B cell (primary cell): ENCODE results near the gene MRPL55. TPM values are rescaled to one million over a fixed set of nuclear protein-coding genes. Genes with fewer than 3 reads are reported as not detected.

Source experiments
- ATAC-seq: fragments of 200-7000 bp; cut with Tn5 transposase; one replicate; pipeline ENCODE4 v1.10.0; 2021; ENCODE audit warnings: low read depth, mild to moderate bottlenecking, moderate number of reproducible peaks, moderate library complexity
- CTCF ChIA-PET: fragments of 350-600 bp; sonication (Branson Sonifier 250); formaldehyde crosslinking; loops from one replicate; lab custom pipeline; 2021; ENCODE audit warnings: antibody characterized with exemption, inconsistent platforms; lab: Charles Lee
- POLR2A ChIA-PET: fragments of 350-600 bp; sonication (Branson Sonifier 250); formaldehyde crosslinking; loops from one replicate; lab custom pipeline; 2021; ENCODE audit warnings: antibody characterized with exemption; lab: Charles Lee
- DNase-seq: peaks from one replicate; pipeline ENCODE4 v3.0.0; 2013
- H2AFZ ChIP-seq: 2 replicates; pipeline ENCODE4 v1.6.1; 2012; ENCODE audit warnings: mild to moderate bottlenecking, low read depth, low read length; ENCODE audit not compliant: insufficient read depth, poor library complexity, severe bottlenecking
- H3K27ac ChIP-seq, 2 donors: 1 replicate in 1 of 2; 2 replicates in 1 of 2; pipeline ENCODE4 v1.5.1; 2012 to 2013; ENCODE audit warnings: low read length in 2 of 2, mild to moderate bottlenecking in 2 of 2, moderate library complexity in 1 of 2
- H3K27me3 ChIP-seq, 4 experiments: fragments of 200-600 bp in 1 of 4; sonication (generic) in 1 of 4; replicated peaks in 1 of 4; 1 replicate in 2 of 4; 2 replicates in 2 of 4; pipeline versions ENCODE4 v1.6.1 to v1.7.0; 2013 to 2016; ENCODE audit warnings: low read length in 3 of 4, mild to moderate bottlenecking in 2 of 4, mixed read lengths in 1 of 4, moderate library complexity in 1 of 4; ENCODE audit not compliant: insufficient read depth in 4 of 4, control insufficient read depth in 3 of 4; ENCODE audit errors: control extremely low read depth in 1 of 4
- H3K36me3 ChIP-seq, 2 experiments: replicated peaks in 1 of 2; 1 replicate in 1 of 2; 2 replicates in 1 of 2; pipeline versions ENCODE4 v1.6.1 to v1.7.1; 2013; ENCODE audit warnings: low read length in 1 of 2; ENCODE audit not compliant: insufficient read depth in 2 of 2, control insufficient read depth in 1 of 2; ENCODE audit errors: control extremely low read depth in 1 of 2, extremely low read depth in 1 of 2
- H3K4me1 ChIP-seq, 2 donors: fragments of 200-600 bp in 1 of 2; sonication (generic) in 1 of 2; 1 replicate in 1 of 2; 2 replicates in 1 of 2; pipeline versions ENCODE4 v1.5.1 to v1.6.1; 2013 to 2017; ENCODE audit warnings: low read length in 2 of 2; ENCODE audit not compliant: control insufficient read depth in 2 of 2, insufficient read depth in 2 of 2
- H3K4me2 ChIP-seq: replicated peaks from 2 replicates; pipeline ENCODE3; 2012; ENCODE audit warnings: mild to moderate bottlenecking, low read depth, low read length; ENCODE audit not compliant: poor library complexity, severe bottlenecking
- H3K4me3 ChIP-seq, 5 experiments: fragments of 200-600 bp in 1 of 5; sonication (generic) in 1 of 5; 1 replicate in 3 of 5; 2 replicates in 2 of 5; pipeline versions ENCODE4 v1.5.1 to v1.7.0; 2011 to 2016; ENCODE audit warnings: low read length in 4 of 5, mild to moderate bottlenecking in 4 of 5, low read depth in 2 of 5, control low read depth in 1 of 5, moderate library complexity in 1 of 5; ENCODE audit not compliant: insufficient read depth in 1 of 5; ENCODE audit errors: control extremely low read depth in 1 of 5, extremely low read depth in 1 of 5
- H3K79me2 ChIP-seq: fragments of 200-600 bp; sonication (generic); one replicate; pipeline ENCODE4 v1.6.0; 2016; ENCODE audit warnings: low read length; ENCODE audit not compliant: control insufficient read depth, insufficient read depth
- H3K9ac ChIP-seq: fragments of 200-600 bp; sonication (generic); 2 replicates; pipeline ENCODE4 v1.6.1; 2017; ENCODE audit warnings: mild to moderate bottlenecking, low read length, moderate library complexity
- H3K9me3 ChIP-seq, 3 donors: one replicate each; pipeline versions ENCODE4 v1.6.1 to v1.7.1; 2013; ENCODE audit warnings: low read length in 2 of 3; ENCODE audit not compliant: control insufficient read depth in 2 of 3, insufficient read depth in 1 of 3; ENCODE audit errors: control extremely low read depth in 1 of 3
- H4K20me1 ChIP-seq: 2 replicates; pipeline ENCODE4 v1.6.0; 2012; ENCODE audit warnings: mild to moderate bottlenecking, low read length; ENCODE audit not compliant: insufficient read depth, control insufficient read depth, poor library complexity, severe bottlenecking
- H3K27ac Mint-ChIP-seq: one replicate; pipeline ENCODE4 v1.8.0; 2021; ENCODE audit warnings: mixed read lengths
- H3K27me3 Mint-ChIP-seq: one replicate; pipeline ENCODE4 v1.8.0; 2021; ENCODE audit warnings: mixed read lengths
- H3K4me1 Mint-ChIP-seq: one replicate; pipeline ENCODE4 v1.8.0; 2021; ENCODE audit warnings: mixed read lengths
- H3K4me3 Mint-ChIP-seq: one replicate; pipeline ENCODE4 v1.8.0; 2021; ENCODE audit warnings: mixed read lengths
- H3K9me3 Mint-ChIP-seq: one replicate; pipeline ENCODE4 v1.8.0; 2022; ENCODE audit warnings: mixed read lengths; ENCODE audit not compliant: insufficient read depth
- EZH2 ChIP-seq: IDR thresholded peaks from 2 replicates; pipeline ENCODE4 v1.6.1; 2012; ENCODE audit warnings: borderline replicate concordance, low read depth, mild to moderate bottlenecking, moderate library complexity, low read length; ENCODE audit not compliant: insufficient read depth, poor library complexity, severe bottlenecking
- WGBS: methylation state at CpG from one replicate; pipeline ENCODE4 v1.1.5; 2013; ENCODE audit warnings: missing lambda C conversion rate; ENCODE audit not compliant: insufficient coverage; 5-methylcytosine and 5-hydroxymethylcytosine counted together
- intact Hi-C: fragments of 100-400 bp; cut with micrococcal nuclease; formaldehyde crosslinking; loops from one replicate; pipeline ENCODE4 v1.10.0; 2022
- polyA plus RNA-seq: library from polyadenylated mRNA; depleted of rRNA; stranded (reverse); fragments of >200 nt; gene quantifications from 2 replicates; pipeline ENCODE4 v1.2.3, GENCODE V29; 2012
- total RNA-seq, 2 donors: library from RNA; stranded (reverse); fragments of 120-200 nt in 1 of 2; gene quantifications; 1 replicate in 1 of 2; 2 replicates in 1 of 2; pipeline versions ENCODE4 v1.2.3 to v1.2.4, GENCODE V29; 2013 to 2022
- TF ChIP-seq, protein P1 (sequence below): fragments of 200-600 bp; IDR thresholded peaks from one replicate; pipeline ENCODE4 v1.8.0; 2022; ENCODE audit warnings: antibody characterized with exemption, mild to moderate bottlenecking

MRPL55 gene
- total and polyA plus RNA-seq, 2 donors (not counting 1 experiment from before 2014, with no cell fraction given): 38.9 to 297 TPM

DNA sequence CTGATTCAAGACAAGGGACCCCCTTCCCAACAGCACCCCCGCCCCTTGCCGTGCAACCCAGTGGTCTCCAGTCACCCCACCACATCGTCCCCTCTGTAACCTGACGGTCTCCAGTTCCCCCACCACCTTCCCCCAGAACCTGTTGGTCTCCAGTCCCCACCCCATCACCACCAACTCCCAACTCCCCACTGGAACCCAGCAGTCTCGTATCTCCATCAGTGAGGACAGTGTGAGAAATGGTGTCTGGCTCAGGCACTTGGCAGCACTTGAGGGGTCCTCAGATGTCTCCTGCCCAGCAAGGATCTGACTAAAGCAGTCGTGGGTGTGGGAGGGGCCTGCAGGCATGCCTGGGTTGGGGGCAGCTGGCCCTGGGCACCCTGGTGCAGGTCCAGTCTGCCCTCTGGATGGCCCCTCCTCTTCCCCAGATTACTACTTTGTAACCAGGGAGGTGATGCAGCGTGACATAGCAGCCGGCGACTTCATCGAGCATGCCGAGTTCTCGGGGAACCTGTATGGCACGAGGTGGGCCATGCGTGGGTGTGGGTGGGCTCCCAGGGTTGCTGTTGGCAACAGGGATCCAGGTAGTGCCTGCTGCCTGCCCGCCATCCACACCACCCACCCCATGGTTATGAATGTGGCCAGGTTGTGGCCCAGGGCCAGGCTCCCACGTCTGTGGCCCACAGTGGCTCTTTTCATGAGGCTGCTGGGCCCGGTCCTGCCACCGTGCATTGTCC lies 37.5 kb upstream of the MRPL55 start:
- Histone ChIP-seq H3K36me3 (peaks cover 0 to 47% of the 10 kb centered on the region in 2 experiments), H3K4me3 (no peak overlapping the region), H3K79me2 (peaks cover 50% of the 10 kb centered on the region), H3K4me2 (no peak overlapping the region), H3K27me3 (no peaks in the 10 kb centered on the region), H4K20me1 (peaks cover 86% of the 10 kb centered on the region), H3K9ac (no peak overlapping the region), H2AFZ (no peak overlapping the region), H3K9me3 (no peaks in the 10 kb centered on the region), H3K4me1 (peaks cover 22 to 31% of the 10 kb centered on the region in 2 donors), H3K27ac (no peak overlapping the region)
- TF ChIP-seq, protein P1, sequence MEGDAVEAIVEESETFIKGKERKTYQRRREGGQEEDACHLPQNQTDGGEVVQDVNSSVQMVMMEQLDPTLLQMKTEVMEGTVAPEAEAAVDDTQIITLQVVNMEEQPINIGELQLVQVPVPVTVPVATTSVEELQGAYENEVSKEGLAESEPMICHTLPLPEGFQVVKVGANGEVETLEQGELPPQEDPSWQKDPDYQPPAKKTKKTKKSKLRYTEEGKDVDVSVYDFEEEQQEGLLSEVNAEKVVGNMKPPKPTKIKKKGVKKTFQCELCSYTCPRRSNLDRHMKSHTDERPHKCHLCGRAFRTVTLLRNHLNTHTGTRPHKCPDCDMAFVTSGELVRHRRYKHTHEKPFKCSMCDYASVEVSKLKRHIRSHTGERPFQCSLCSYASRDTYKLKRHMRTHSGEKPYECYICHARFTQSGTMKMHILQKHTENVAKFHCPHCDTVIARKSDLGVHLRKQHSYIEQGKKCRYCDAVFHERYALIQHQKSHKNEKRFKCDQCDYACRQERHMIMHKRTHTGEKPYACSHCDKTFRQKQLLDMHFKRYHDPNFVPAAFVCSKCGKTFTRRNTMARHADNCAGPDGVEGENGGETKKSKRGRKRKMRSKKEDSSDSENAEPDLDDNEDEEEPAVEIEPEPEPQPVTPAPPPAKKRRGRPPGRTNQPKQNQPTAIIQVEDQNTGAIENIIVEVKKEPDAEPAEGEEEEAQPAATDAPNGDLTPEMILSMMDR: no peak
- no peak for TF ChIP-seq EZH2
- Mint-ChIP-seq H3K27ac (no peak overlapping the region), H3K4me1 (peaks cover 26% of the 10 kb centered on the region), H3K9me3 (no peaks in the 10 kb centered on the region), H3K4me3 (no peak overlapping the region), H3K27me3 (no peaks in the 10 kb centered on the region)
- 96% methylated on average over 16 of the region's 18 CpGs for WGBS
- POLR2A ChIA-PET: no interaction called here
- DNase-seq (no peak), ATAC-seq (no peak)
- intact Hi-C loops: no loop called here
- CTCF ChIA-PET: no interaction called here
